Measurements from ENCODE around the gene ENOX1.

DNA sequence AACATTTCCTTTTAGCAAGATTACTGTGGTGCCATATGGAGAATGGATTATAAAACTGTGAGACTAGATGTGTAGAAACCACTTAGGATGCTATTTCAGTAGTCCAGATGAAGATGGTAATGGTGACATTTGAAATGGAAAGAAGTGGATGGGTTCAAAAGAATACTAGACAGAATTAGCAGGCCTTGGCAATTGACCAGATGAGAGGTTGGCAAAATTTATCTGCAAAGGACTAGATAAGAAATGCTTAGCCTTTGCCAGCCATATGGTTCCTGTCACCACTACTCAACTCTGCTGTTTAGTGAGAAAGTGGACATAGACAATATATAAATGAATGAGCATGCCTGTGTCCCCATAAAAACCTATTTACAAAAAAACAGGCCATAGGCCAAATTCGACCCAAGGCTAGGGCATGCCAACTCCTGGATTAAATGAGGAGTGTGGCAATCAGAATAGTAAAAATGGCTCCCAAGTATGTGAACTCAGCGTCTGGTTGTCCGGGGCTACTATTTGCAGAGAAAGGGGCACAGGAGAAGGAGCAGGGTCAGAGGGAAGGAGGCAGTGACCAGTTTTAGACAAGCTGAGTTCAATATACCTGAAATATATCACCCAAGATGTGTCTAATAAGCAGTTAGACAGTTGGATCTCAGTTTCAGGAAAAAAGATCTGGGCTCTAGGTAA lies 98.4 kb downstream of the ENOX1 start:
- TF ChIP-seq, protein P1, sequence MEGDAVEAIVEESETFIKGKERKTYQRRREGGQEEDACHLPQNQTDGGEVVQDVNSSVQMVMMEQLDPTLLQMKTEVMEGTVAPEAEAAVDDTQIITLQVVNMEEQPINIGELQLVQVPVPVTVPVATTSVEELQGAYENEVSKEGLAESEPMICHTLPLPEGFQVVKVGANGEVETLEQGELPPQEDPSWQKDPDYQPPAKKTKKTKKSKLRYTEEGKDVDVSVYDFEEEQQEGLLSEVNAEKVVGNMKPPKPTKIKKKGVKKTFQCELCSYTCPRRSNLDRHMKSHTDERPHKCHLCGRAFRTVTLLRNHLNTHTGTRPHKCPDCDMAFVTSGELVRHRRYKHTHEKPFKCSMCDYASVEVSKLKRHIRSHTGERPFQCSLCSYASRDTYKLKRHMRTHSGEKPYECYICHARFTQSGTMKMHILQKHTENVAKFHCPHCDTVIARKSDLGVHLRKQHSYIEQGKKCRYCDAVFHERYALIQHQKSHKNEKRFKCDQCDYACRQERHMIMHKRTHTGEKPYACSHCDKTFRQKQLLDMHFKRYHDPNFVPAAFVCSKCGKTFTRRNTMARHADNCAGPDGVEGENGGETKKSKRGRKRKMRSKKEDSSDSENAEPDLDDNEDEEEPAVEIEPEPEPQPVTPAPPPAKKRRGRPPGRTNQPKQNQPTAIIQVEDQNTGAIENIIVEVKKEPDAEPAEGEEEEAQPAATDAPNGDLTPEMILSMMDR (IDR thresholded peaks at IDR 0.05), result no peak
- no peak for TF ChIP-seq EP300 (IDR thresholded peaks at IDR 0.05)
- TF ChIP-seq POLR2AphosphoS5 (IDR thresholded peaks at IDR 0.05), result no peak
